Ramos (cell line): Measurements from ENCODE around the gene MMP14.
"Not testable (repeated sequence)": the region's sequence is repeated elsewhere in the genome, so short reads cannot be mapped to it uniquely, and the experiment has no call there.

Experiments
- in situ Hi-C: fragments of 300-500 bp; cut with MboI; formaldehyde crosslinking; loops from one replicate; pipeline ENCODE4 v1.14.3; 2022; ENCODE audit warnings: low sequenced_read_pairs; ENCODE audit not compliant: unreplicated experiment

The MMP14 gene

DNA sequence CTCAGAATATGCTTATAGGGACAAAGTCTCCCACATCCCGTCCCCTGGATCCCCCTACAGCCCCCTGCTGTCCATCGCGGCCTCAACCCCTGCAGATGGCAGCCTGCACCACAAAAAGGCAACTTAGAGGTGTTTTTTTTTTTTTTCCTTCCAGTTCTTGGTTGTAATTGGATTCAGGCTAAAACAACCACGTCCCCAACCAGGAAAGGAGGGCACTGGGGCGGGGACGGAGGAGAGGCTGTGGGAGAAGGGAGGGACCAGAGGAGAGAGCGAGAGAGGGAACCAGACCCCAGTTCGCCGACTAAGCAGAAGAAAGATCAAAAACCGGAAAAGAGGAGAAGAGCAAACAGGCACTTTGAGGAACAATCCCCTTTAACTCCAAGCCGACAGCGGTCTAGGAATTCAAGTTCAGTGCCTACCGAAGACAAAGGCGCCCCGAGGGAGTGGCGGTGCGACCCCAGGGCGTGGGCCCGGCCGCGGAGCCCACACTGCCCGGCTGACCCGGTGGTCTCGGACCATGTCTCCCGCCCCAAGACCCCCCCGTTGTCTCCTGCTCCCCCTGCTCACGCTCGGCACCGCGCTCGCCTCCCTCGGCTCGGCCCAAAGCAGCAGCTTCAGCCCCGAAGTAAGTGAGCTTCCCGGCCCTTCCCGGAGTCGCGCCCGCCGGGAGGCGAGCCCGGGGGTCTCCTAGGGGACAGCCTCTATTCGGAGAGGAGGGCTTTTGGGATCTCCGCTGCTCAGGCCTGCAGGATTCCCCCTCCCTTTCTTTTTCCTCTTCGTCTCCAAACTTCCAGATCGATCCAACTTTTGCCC, at the start of gene MMP14:
Gene MMP14, plus strand, starts transcription at position 285 of the 813 bp plus-strand sequence. Its CDS starts 233 bp downstream, at position 518.
- in situ Hi-C loops, result no loop called here

DNA sequence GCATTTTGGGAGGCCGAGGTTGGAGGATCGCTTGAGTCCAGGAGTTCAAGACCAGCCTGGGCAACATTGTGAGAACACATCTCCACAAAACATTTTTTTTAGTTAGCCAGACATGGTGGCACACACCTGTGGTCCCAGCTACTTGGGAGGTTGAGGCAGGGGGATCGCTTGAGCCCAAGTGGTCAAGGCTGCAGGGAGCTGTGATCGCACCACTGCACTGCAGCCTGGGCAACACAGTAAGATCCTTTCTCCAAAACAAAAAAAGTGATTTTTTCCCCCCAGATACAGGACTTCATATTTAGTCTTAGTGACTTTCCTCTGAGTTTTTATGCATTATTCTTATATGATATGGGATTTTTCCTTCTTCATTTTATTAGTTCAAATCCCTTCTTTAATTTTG, 49.7 kb upstream of the MMP14 start:
- in situ Hi-C loops, result no loop called here

DNA sequence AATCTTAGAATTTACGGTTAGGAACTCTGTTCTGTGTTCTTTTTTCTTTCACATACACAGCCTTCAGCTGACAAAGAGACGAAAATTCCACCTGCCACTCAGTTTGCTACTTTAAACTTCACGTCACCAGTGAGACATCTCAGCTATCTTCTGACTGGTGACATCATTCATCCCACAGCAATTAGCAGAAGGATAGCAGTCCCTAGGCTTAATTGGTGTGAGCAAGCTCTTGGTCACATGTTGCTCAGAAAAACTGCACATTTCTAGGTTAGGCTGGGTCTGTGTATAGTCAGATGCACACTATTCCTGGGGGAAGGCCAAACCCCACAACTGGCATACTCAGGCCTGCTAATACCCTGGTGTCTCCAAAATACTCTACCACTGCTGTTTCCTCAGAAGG, 45.1 kb upstream of the MMP14 start:
- in situ Hi-C loops, result no loop called here

DNA sequence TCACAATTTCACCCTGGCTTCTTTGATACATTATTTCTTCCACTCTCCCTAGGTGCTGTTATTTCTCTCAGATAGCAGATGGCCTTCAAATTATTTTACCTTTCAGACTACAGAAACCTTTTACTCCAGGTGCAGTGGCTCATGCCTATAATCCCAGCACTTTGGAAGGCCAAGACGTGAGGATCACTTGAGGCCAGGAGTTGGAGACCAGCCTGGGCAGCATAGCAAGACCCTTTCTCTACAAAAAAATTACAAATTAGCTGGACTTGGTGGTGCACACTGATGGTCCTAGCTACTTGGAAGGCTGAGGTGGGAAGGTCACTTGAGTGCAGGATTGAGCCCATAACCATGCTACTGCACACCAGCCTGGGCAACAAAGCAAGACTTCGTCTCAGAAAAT, 44.2 kb upstream of the MMP14 start:
- in situ Hi-C loops, result no loop called here

GRCh38 chr14:22793550-22793949, 42.8 kb upstream of the MMP14 start:
- in situ Hi-C loops, result not testable (repeated sequence)

GRCh38 chr14:22793976-22794375, 42.4 kb upstream of the MMP14 start:
- in situ Hi-C loops, result no loop called here

DNA sequence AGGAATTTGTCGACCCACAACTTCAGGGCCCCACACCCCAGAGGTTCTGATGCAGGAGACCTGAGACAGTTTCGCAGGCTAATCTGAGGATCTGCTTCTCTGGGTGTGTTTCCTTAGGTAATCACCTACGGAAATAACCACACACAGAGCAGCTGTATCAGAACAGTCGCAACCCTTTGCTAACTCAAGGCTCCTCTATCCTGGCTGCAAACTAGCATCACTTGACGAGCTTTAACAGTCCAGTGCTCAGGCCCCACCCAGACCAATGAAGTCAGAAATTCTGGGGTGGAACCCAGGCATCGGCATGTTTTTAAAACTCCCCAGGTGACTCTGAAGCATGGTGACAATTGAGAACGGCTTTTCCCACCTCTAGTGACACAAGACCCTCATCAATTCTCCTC, 41.8 kb upstream of the MMP14 start:
- in situ Hi-C loops, result no loop called here

DNA sequence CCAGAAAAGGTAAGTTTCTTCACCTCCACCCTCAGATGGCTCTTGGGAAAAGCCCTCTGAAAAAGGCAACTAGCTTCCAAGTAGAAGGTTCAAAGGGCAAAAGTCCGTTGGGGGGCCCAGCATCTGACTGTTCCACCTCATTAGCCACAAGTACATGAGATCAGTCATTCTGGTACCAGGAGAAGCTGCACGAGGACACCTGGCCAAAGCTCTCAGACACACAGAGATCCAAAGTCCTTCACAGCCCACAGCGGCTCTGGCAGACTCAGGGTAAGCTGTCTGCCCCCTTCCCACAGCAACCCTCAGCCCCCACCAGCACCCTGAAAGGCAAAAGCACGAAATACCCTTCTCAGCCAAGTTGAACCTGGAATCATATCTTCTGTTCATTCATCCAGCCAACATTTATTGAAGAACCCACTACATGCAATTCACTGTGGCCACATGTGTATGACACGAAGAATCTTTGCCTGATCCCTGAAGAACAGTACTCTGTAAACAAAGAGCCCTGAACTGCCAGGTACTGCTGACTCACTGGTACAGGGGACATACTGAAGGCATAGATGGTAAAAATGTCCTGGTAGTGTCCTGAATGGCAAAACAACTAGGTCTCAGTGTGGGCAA, 40.2 kb upstream of the MMP14 start:
- in situ Hi-C loops, result no loop called here

DNA sequence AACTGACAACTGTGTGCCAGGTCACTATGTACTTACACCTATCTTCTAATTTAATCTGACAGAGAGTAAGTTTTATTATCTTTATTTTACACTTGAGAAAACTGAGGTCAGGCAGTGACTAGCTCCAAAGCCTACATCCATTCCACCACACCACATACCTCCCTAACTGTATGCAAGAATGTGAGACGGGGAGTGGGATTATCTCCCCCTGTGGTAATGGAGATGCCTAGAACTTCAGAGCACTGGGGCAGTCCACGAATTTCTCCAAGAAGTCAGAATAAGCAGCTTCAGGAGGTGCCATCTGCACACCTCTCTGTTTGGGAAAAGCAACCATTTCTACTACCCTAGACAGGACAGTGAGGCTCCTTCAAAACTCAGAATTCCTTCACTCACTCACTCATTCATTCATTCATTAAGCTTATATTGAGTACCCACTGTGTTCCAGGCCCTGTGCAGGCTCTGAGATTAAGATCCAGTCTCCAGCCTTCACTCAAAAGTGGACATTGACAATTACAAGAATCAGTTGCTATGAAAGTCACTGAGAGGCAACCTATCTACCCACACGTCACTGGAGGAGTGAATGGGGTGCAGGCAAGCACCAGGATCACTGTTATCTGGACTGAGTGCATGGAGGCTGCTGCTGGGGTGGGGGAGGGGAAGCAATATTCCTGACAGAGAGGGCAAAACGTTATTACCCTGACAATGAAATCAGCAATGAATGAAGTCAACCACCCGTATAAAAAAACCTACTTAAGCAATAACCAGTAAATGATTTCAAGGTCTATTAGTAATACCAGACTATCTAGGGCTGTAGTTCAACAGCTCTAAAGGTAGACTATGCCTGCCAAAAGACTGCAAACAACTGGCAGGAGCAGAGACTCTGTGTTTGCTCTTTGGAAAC, 39.1 kb upstream of the MMP14 start:
- in situ Hi-C loops, result no loop called here

- in situ Hi-C loops, result no loop called here
These were observed 37.9 kb upstream of the MMP14 start for GRCh38 chr14:22798528-22798927.

DNA sequence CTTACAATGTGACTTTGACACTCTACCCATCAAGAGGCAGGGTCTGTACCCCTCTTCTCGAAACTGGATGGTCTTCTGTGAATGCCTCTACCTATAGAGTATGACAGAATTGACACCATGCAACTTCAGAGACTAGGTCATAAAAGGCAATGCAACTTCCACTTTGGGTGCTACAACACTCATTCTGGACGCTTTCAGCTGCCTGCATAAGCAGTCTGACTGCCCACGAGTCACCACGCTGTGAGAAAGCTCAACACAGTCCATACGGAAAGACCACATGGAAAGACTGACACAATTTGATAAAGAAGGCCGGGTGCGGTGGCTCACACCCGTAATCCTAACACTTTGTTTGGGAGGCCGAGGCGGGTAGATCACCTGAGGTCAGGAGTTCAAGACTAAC, 36.0 kb upstream of the MMP14 start:
- in situ Hi-C loops, result no loop called here

DNA sequence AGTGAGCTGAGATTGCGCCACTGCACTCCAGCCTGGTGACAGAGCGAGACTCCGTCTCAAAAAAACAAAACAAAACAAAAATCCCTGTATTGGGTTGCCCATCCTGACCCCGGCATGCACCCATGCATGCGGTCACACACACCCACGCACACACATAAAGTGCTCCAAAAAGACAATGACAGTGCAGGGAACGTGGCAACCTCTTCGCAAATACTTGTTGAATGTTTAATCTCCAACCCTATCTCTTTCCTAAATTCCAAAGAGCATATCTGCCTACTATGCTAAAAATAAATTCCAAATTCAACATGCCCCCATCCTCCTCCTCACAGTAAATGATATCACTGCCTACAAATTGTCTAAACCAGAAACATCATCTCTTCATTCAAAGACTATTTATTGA, 34.7 kb upstream of the MMP14 start:
- in situ Hi-C loops, result no loop called here

DNA sequence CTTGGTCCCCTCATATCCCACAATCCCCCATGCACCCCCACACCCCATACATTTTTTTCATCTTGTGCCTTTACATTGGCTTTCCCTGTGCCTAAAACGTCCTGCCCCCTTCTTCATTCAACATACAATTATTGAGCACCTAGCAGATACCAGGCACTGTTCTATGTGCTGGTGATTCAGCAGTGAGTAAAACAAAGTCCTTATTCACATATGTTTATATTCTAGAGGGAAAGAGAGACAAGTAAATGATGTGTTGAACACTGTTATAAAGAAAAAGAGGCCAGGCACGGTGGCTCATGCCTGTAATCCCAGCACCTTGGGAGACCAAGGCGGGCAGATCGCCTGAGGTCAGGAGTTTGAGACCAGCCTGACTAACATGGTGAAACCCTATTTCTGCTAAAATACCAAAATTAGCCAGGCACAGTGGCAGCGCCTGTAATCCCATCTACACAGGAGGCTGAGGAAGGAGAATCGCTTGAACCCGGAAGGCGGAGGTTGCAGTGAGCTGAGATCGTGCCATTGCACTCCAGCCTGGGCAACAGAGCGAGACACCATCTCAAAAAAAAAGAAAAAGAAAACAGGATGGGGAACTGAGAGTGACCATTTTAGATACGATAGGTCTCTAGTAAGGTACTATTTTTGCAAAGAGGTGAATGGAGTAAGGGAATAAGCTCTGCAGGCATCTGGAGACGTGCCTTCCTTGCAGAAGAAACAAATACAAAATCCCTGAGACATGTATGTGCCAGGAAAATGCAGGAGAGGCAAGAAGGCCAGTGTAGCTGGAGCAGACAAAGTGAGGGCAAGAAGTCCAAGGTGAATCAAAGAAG, 33.3 kb upstream of the MMP14 start:
- in situ Hi-C loops, result no loop called here

- in situ Hi-C loops, result no loop called here
These were observed 32.8 kb upstream of the MMP14 start for GRCh38 chr14:22803687-22803974.

GRCh38 chr14:22805235-22805634, 31.1 kb upstream of the MMP14 start:
- in situ Hi-C loops, result not testable (repeated sequence)

GRCh38 chr14:22807432-22808087, 28.8 kb upstream of the MMP14 start:
- in situ Hi-C loops, result no loop called here

- in situ Hi-C loops, result no loop called here
These were observed 27.8 kb upstream of the MMP14 start for GRCh38 chr14:22808388-22809209.

DNA sequence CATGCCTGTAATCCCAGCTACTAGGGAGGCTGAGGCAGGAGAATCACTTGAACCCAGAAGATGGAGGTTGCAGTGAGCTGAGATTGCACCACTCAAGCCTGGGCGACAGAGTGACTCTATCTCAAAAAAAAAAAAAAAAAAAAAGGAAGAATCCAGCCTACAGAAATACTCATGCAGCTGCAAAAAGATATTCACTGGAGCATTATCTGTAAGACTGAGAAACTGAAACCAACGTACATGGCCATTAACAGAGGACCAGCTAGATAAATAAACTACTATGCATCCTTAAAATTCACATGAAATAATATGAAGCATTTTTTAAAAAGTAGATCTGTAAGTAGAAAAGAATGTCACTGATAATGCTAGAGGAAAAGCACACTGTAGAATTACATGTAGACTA, 24.7 kb upstream of the MMP14 start:
- in situ Hi-C loops, result no loop called here

DNA sequence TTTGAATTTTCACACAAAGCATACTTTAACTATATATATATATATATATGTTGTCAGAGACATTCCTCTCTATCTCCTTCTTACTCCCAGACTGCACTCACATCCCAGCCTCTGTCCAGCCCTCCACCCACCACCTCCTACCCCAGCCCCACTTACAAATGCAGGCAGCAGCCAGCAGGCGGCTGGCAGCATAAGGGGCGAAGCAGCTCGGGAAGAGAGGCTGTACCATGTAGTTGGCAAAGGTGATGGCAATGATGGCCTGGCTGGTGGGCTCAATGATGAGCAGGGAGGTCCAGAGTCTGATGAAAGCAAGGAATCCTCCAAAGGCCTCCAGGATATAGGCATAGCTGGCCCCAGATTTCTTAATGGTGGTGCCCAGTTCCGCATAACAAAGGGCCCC, 23.6 kb upstream of the MMP14 start:
- in situ Hi-C loops, result no loop called here
